Esophagus (tissue), 2 donors: Measurements from ENCODE around the gene FOXC2. TPM values are rescaled to one million over a fixed set of nuclear protein-coding genes. Genes with fewer than 3 reads are reported as not detected.

Source experiments
- H3K27ac ChIP-seq, 2 donors: one replicate each; pipeline ENCODE4 v1.5.1; 2013; ENCODE audit warnings: low read depth in 2 of 2, mild to moderate bottlenecking in 2 of 2, inconsistent platforms in 1 of 2, low read length in 1 of 2, moderate library complexity in 1 of 2
- H3K27me3 ChIP-seq, 2 donors: one replicate each; pipeline ENCODE4 v1.6.1; 2013; ENCODE audit warnings: low read length in 2 of 2, control low read depth in 1 of 2, mild to moderate bottlenecking in 1 of 2; ENCODE audit not compliant: insufficient read depth in 2 of 2, control insufficient read depth in 1 of 2
- H3K36me3 ChIP-seq, 2 donors: one replicate each; pipeline ENCODE4 v1.6.1; 2013; ENCODE audit warnings: low read length in 1 of 2; ENCODE audit not compliant: control insufficient read depth in 2 of 2, insufficient read depth in 2 of 2
- H3K4me1 ChIP-seq, 2 donors: one replicate each; pipeline ENCODE4 v1.6.1; 2013; ENCODE audit warnings: low read length in 1 of 2; ENCODE audit not compliant: control insufficient read depth in 2 of 2, insufficient read depth in 2 of 2
- H3K4me3 ChIP-seq, 2 donors: one replicate each; pipeline ENCODE4 v1.5.1; 2013; ENCODE audit warnings: low read length in 2 of 2, mild to moderate bottlenecking in 2 of 2, low read depth in 1 of 2, moderate library complexity in 1 of 2
- H3K9me3 ChIP-seq, 2 donors: one replicate each; pipeline ENCODE4 v1.6.1; 2013; ENCODE audit warnings: mild to moderate bottlenecking in 2 of 2, low read depth in 1 of 2, low read length in 1 of 2, moderate library complexity in 1 of 2; ENCODE audit not compliant: control insufficient read depth in 2 of 2, insufficient read depth in 1 of 2
- WGBS, 2 donors: extraction: QIAGEN DNeasy Blood & Tissue Kit; methylation state at CpG; one replicate each; pipeline ENCODE4 v1.1.7; 2013; 5-methylcytosine and 5-hydroxymethylcytosine counted together
- polyA plus RNA-seq, 2 donors: library from polyadenylated mRNA; stranded (reverse); fragments of 200-250 nt; gene quantifications; one replicate each; pipeline ENCODE4 v1.2.3, GENCODE V29; 2013
- donor health status: healthy with polysubstance abuse.
- donor health status: Bipolar disorder and iron deficiency.

Gene FOXC2
- polyA plus RNA-seq, 2 donors, result 0.10 to 0.18 TPM

DNA sequence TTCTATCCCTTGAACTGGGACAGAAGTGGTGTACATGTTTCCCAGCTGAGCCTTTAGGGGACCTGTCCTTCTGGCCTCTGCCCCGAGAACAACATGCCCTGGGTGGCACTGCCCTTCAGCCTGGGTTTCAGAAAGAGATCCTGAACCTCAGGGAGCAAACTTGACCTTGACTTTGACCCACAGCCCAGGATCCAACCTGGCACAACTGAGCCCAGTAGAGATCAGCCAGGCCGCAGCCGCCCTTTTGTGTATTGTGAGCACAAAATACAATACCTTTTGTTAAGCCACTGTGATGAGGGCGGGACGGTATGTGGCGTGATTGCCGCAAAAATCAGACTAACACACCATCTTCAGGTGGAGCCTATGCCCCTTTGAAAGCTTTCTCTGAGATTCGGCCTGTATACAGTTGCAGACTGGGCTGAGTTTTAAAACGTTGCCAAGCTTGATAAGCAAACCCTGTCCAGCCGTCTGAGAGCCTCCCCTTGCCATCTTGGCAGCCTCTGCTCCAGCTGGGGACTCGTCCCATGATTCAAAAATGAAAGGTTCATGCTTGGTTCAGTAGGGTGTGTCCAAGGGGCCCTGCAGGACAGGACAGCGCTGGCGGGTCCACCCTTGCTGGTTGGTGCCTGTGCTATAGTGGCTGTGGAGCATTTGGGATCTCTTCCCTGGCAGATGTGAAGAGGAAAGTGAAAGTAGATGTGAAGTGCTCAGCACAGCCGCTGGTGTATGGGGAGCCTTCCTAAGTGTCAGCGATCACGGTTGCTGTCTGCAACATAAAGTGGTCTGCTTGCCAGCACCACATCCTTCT lies 52.0 kb downstream of the FOXC2 start:
- H3K27me3 ChIP-seq, result no peaks in the 10 kb centered on the region
- no peak overlapping the region for H3K4me3 ChIP-seq
- WGBS, 2 donors, result 73 to 74% methylated on average over 16 of the region's 16 CpGs
- no peaks in the 10 kb centered on the region for H3K9me3 ChIP-seq
- H3K4me1 ChIP-seq, result no peaks in the 10 kb centered on the region
- H3K27ac ChIP-seq, result no peak overlapping the region
- H3K36me3 ChIP-seq, result no peaks in the 10 kb centered on the region

Other genes with a start within 250 kb of the FOXC2 start
- 1 to 10 TPM; 2.1 to 4.6 TPM for gene FOXF1, start 56.3 kb upstream of the FOXC2 start, polyA plus RNA-seq
- 10 to 100 TPM in 1 of 2 donors, 1 to 10 TPM in 1; 9.7 to 14.1 TPM for gene MTHFSD, start 11.6 kb upstream of the FOXC2 start, polyA plus RNA-seq
- gene FOXL1, start 11.7 kb downstream of the FOXC2 start, polyA plus RNA-seq, result under 1 TPM; 0.08 to 0.11 TPM